Fibroblast of lung (primary cell): ENCODE data around the gene TSPAN18. TPM values are rescaled to one million over a fixed set of nuclear protein-coding genes. Genes with fewer than 3 reads are reported as not detected.

ENCODE experiments used
- DNase-seq, 2 donors: peaks; one replicate each; pipeline versions ENCODE4 v3.0.0 to v3.0.0-alpha.2; 2010; ENCODE audit warnings: low read depth in 2 of 2
- H2AFZ ChIP-seq: 2 replicates; pipeline ENCODE4 v1.5.1; 2012; ENCODE audit warnings: low read length, control low read depth, inconsistent platforms
- H3K27ac ChIP-seq: 2 replicates; pipeline ENCODE4 v1.5.1; 2011; ENCODE audit warnings: low read length, control low read depth; ENCODE audit not compliant: insufficient read depth
- H3K27me3 ChIP-seq: 2 replicates; pipeline ENCODE4 v1.5.1; 2011; ENCODE audit warnings: mild to moderate bottlenecking, low read length; ENCODE audit not compliant: control insufficient read depth, insufficient read depth
- H3K36me3 ChIP-seq: 2 replicates; pipeline ENCODE4 v1.5.1; 2011; ENCODE audit warnings: low read length; ENCODE audit not compliant: control insufficient read depth, insufficient read depth
- H3K4me1 ChIP-seq: 2 replicates; pipeline ENCODE4 v1.5.1; 2011; ENCODE audit warnings: low read length; ENCODE audit not compliant: control insufficient read depth, insufficient read depth; ENCODE audit errors: extremely low read depth
- H3K4me2 ChIP-seq: 2 replicates; pipeline ENCODE4 v1.5.1; 2011; ENCODE audit warnings: low read length, control low read depth; ENCODE audit not compliant: insufficient read depth; ENCODE audit errors: extremely low read depth
- H3K4me3 ChIP-seq, 4 experiments: fragments of 200-600 bp in 1 of 4; sonication (generic) in 1 of 4; replicated peaks in 1 of 4; 2 replicates each; pipeline ENCODE4 v1.5.1; 2011 to 2016; ENCODE audit warnings: low read length in 4 of 4, low read depth in 3 of 4, mild to moderate bottlenecking in 3 of 4, control low read depth in 2 of 4, inconsistent platforms in 1 of 4, mixed read lengths in 1 of 4; ENCODE audit not compliant: insufficient read depth in 1 of 4; ENCODE audit errors: control extremely low read depth in 1 of 4
- H3K79me2 ChIP-seq: 2 replicates; pipeline ENCODE4 v1.5.1; 2012; ENCODE audit warnings: mild to moderate bottlenecking, low read length, inconsistent platforms; ENCODE audit not compliant: control insufficient read depth, insufficient read depth
- H3K9ac ChIP-seq: 2 replicates; pipeline ENCODE4 v1.5.1; 2011; ENCODE audit warnings: mild to moderate bottlenecking, low read length, control low read depth; ENCODE audit not compliant: insufficient read depth
- H3K9me3 ChIP-seq: 2 replicates; pipeline ENCODE4 v1.5.1; 2012; ENCODE audit warnings: low read depth, low read length; ENCODE audit not compliant: control insufficient read depth, insufficient read depth
- H4K20me1 ChIP-seq: 2 replicates; pipeline ENCODE4 v1.5.1; 2011; ENCODE audit warnings: low read length; ENCODE audit not compliant: control insufficient read depth, insufficient read depth; ENCODE audit errors: extremely low read depth
- CTCF ChIP-seq, 2 donors: IDR thresholded peaks in 1 of 2; conservative IDR thresholded peaks in 1 of 2; 1 replicate in 1 of 2; 2 replicates in 1 of 2; pipeline ENCODE4 v1.5.1; 2011 to 2012; ENCODE audit warnings: low read length in 2 of 2, control low read depth in 1 of 2, inconsistent platforms in 1 of 2, low read depth in 1 of 2, mild to moderate bottlenecking in 1 of 2
- EZH2 ChIP-seq: IDR thresholded peaks from 2 replicates; pipeline ENCODE4 v1.5.1; 2012; ENCODE audit warnings: low read length, control low read depth, mild to moderate bottlenecking; ENCODE audit errors: missing control alignments
- polyA plus RNA-seq, 2 donors: library from polyadenylated mRNA; depleted of rRNA in 1 of 2; stranded (reverse) in 1 of 2; unstranded in 1 of 2; fragments of >200 nt; gene quantifications; 2 replicates each; pipeline ENCODE4 v1.2.1, GENCODE V29; 2011 to 2012; ENCODE audit warnings: missing spikeins in 1 of 2
- total RNA-seq: library from RNA; depleted of rRNA; stranded (reverse); fragments of >200 nt; gene quantifications from 2 replicates; pipeline ENCODE4 v1.2.1, GENCODE V29; 2014

The TSPAN18 gene
- total and polyA plus RNA-seq, 2 donors (not counting 1 experiment from before 2014, with no cell fraction given) = 0.15 TPM; not detected in 1

DNA sequence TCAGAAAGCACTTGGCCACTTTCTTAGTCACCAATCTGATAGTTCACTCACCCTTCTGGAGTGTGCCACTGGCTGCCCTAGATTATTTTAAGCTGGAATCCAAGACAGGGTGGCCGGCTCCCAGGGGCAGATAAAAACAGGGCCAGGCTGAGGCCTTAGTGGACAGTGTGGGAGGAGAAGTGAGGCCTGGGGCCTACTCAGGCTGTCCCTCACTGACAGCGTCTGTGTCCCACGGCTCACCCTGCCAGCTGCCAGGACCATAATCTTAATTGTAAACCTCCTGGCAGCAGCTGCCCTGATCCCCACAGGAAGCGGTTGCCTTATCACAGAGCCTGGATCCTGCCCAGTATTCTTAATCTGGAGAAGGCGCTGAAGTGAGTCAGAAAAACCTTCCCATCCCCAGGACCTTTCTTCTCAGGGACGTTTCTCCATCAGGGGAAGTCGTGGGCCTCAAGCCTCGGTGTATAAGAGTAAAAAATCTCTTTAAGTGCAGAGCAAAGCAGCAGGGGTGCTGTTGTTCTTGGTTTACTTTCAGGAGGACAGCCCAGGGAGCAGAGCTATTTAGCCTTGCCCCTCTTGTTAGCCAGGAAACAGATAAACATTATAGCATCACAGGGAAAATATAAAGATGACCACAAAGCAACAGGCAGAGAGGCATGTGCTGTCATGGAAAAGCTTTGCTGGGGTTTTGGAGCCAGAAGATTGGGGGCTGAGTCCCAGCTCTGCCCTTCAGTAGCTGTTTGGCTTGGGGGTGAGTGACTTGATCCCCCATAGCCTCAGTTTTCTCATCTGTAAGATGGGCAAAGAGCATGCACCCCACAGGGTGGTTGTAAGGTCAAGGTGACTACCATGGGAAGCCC is 39.6 kb downstream of the TSPAN18 start:
- Histone ChIP-seq H3K27me3 (no peaks in the 10 kb centered on the region), H3K79me2 (no peaks in the 10 kb centered on the region), H3K9ac (no peak overlapping the region), H3K4me2 (no peak overlapping the region), H3K36me3 (no peaks in the 10 kb centered on the region), H2AFZ (peak overlapping the region; percentile 32), H3K9me3 (no peaks in the 10 kb centered on the region), H3K4me1 (peaks cover 13% of the 10 kb centered on the region), H3K27ac (peak overlapping the region; percentile 55), H4K20me1 (no peaks in the 10 kb centered on the region), H3K4me3 (no peak overlapping the region)
- DNase-seq = peak; percentile 59 to 93
- TF ChIP-seq CTCF (conservative IDR thresholded peaks at IDR 0.05 in 1 of 2, IDR thresholded peaks at IDR 0.05 in 1 of 2; ENCODE audit: low read depth in 1 of 2, low read length in 2 of 2) = no peak
- TF ChIP-seq EZH2 = no peak

DNA sequence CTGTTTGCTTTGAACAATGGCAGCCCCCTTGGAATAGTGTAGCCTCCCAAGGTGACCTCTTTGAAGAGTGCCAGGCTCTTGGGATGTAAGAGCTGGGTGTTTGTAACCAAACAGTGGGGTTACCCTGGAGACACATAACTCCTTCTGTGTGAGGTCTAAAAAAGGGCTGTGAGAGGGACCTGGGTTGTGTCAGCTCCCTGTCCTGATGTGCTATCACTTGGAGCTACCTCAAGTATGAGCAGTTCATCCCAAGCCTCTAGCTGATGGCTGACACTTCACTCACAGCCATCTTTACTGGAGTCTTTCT is 40.2 kb downstream of the TSPAN18 start:
- no peak overlapping the region for H3K4me3 ChIP-seq
- peak overlapping the region; percentile 55 for H3K27ac ChIP-seq
- H3K4me1 ChIP-seq = peaks cover 13% of the 10 kb centered on the region
- H2AFZ ChIP-seq = no peak overlapping the region
- no peak overlapping the region for H3K4me2 ChIP-seq
- H3K9ac ChIP-seq = no peak overlapping the region
- H3K79me2 ChIP-seq = no peaks in the 10 kb centered on the region
- H3K36me3 ChIP-seq = no peaks in the 10 kb centered on the region
- H4K20me1 ChIP-seq = no peaks in the 10 kb centered on the region
- DNase-seq = peak in 1 of 2 donors; percentile 36
- H3K27me3 ChIP-seq = no peaks in the 10 kb centered on the region
- TF ChIP-seq EZH2 = no peak
- no peak for TF ChIP-seq CTCF (conservative IDR thresholded peaks at IDR 0.05 in 1 of 2, IDR thresholded peaks at IDR 0.05 in 1 of 2; ENCODE audit: low read depth in 1 of 2, low read length in 2 of 2)
- no peaks in the 10 kb centered on the region for H3K9me3 ChIP-seq

DNA sequence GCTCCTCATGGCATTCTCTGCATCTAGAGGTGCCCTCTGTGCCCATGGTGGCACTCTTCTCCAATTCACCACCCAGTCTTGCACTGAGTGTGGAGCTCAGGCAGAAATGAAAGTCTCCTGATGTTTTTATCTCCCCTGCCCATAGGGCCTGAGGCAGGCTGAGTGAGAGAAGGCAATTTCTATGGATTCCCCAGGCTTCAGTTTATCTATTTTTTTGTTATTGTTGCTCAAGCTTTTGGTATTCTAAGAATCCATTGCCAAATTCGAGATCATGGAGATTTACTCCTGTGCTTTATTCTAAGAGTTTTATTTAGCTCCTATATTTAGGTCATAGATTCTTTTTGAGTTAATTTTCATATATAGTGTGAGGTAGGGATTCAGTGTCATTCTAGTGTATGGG is 40.7 kb downstream of the TSPAN18 start:
- TF ChIP-seq EZH2 (no peak), CTCF (conservative IDR thresholded peaks at IDR 0.05 in 1 of 2, IDR thresholded peaks at IDR 0.05 in 1 of 2; ENCODE audit: low read depth in 1 of 2, low read length in 2 of 2) (no peak)
- H3K27ac ChIP-seq = no peak overlapping the region
- no peak overlapping the region for H2AFZ ChIP-seq
- H3K4me1 ChIP-seq = peaks cover 13% of the 10 kb centered on the region
- H3K4me2 ChIP-seq = no peak overlapping the region
- peak in 1 of 2 donors; percentile 54 for DNase-seq
- no peaks in the 10 kb centered on the region for H3K79me2 ChIP-seq
- no peak overlapping the region for H3K4me3 ChIP-seq
- no peaks in the 10 kb centered on the region for H4K20me1 ChIP-seq
- no peaks in the 10 kb centered on the region for H3K36me3 ChIP-seq
- H3K9ac ChIP-seq = no peak overlapping the region
- H3K9me3 ChIP-seq = no peaks in the 10 kb centered on the region
- H3K27me3 ChIP-seq = no peaks in the 10 kb centered on the region
